Thoracic aorta (tissue), 2 donors: ENCODE data around the gene HERC4. TPM values are rescaled to one million over a fixed set of nuclear protein-coding genes. Genes with fewer than 3 reads are reported as not detected.
"Not testable (repeated sequence)": the region's sequence is repeated elsewhere in the genome, so short reads cannot be mapped to it uniquely, and the experiment has no call there.

Experiments used
- ATAC-seq: fragments of 150-250 bp; one replicate; pipeline ENCODE4 v1.8.0; 2017; ENCODE audit warnings: low read depth; ENCODE audit not compliant: insufficient number of reproducible peaks, low FRiP score
- DNase-seq: peaks from one replicate; pipeline ENCODE4 v3.0.0-alpha.2; 2020; ENCODE audit warnings: low spot score
- H3K27ac ChIP-seq, 2 donors: fragments of 200-600 bp; sonication (generic); 1 replicate in 1 of 2; 2 replicates in 1 of 2; pipeline ENCODE4 v1.5.1; 2016; ENCODE audit warnings: mild to moderate bottlenecking in 2 of 2, moderate library complexity in 2 of 2
- H3K27me3 ChIP-seq: fragments of 200-600 bp; sonication (generic); replicated peaks from 2 replicates; pipeline ENCODE4 v1.6.0; 2016; ENCODE audit warnings: mild to moderate bottlenecking; ENCODE audit not compliant: insufficient read depth
- H3K36me3 ChIP-seq: fragments of 200-600 bp; sonication (generic); one replicate; pipeline ENCODE4 v1.5.1; 2016
- H3K4me1 ChIP-seq, 2 donors: fragments of 200-600 bp; sonication (generic); 1 replicate in 1 of 2; 2 replicates in 1 of 2; pipeline versions ENCODE4 v1.5.1 to v1.6.0; 2016; ENCODE audit warnings: low read depth in 2 of 2, mild to moderate bottlenecking in 1 of 2; ENCODE audit not compliant: control insufficient read depth in 1 of 2
- H3K4me3 ChIP-seq: fragments of 200-600 bp; sonication (generic); 2 replicates; pipeline ENCODE4 v1.5.1; 2016; ENCODE audit warnings: mild to moderate bottlenecking
- H3K9me3 ChIP-seq: fragments of 200-600 bp; sonication (generic); 2 replicates; pipeline ENCODE4 v1.5.1; 2016
- CTCF ChIP-seq: fragments of 200-600 bp; sonication (generic); IDR thresholded peaks from one replicate; pipeline ENCODE4 v1.5.1; 2019; ENCODE audit warnings: antibody characterized with exemption
- total RNA-seq, 2 donors: library from RNA; depleted of rRNA; stranded (reverse); fragments of >200 nt; gene quantifications; one replicate each; pipeline versions ENCODE4 v1.1.0 to v1.2.3, GENCODE V29; 2016

HERC4 gene
- total RNA-seq, 2 donors from 2014 or later, result 60.2 to 83.7 TPM

- H3K36me3 ChIP-seq, result no peaks in the 10 kb centered on the region
- H3K27me3 ChIP-seq, result no peaks in the 10 kb centered on the region
- no peak overlapping the region for H3K27ac ChIP-seq
- H3K9me3 ChIP-seq, result no peaks in the 10 kb centered on the region
- DNase-seq (no peak), ATAC-seq (no peak)
- no peak for TF ChIP-seq CTCF
- H3K4me3 ChIP-seq, result no peak overlapping the region
- H3K4me1 ChIP-seq, result no peaks in the 10 kb centered on the region
Measured at GRCh38 chr10:67878133-67878532, 196.9 kb downstream of the HERC4 start.

DNA sequence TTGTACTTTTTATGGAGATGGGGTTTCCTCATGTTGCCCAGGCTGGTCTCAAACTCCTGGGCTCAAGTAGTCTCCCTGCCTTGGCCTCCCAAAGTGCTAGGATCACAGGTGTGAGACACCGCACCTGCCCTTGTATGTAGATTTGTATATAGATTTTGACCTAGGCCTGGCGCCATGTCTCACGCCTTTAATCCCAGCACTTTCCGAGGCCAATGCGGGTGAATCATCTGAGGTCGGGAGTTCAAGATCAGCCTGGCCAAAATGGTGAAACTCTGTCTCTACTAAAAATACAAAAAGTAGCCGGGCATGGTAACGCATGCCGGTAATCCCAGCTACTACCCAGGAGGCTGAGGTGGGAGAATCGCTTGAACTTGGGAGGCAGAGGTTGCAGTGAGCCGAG, 197.7 kb downstream of the HERC4 start:
- H3K36me3 ChIP-seq, ATAC-seq, H3K27ac ChIP-seq: not testable (repeated sequence)

GRCh38 chr10:67875340-67876238, 199.5 kb downstream of the HERC4 start:
- Histone ChIP-seq H3K27ac (no peak overlapping the region), H3K9me3 (no peaks in the 10 kb centered on the region), H3K4me1 (no peaks in the 10 kb centered on the region), H3K27me3 (no peaks in the 10 kb centered on the region), H3K36me3 (no peaks in the 10 kb centered on the region), H3K4me3 (no peak overlapping the region)
- TF ChIP-seq CTCF, result no peak
- DNase-seq (no peak), ATAC-seq (no peak)

More for the DNA sequence above, 197.7 kb downstream of the HERC4 start:
- DNase-seq, H3K4me3 ChIP-seq, H3K4me1 ChIP-seq, H3K27me3 ChIP-seq, H3K9me3 ChIP-seq: not testable (repeated sequence)

Other genes starting within 250 kb of the HERC4 start
- 1 to 10 TPM; 1.2 to 5.1 TPM for gene DNAJC12, start 237.1 kb downstream of the HERC4 start, total RNA-seq
- 10 to 100 TPM in 1 of 2 donors, 1 to 10 TPM in 1; 9.6 to 34.7 TPM for gene SIRT1, start 190.6 kb downstream of the HERC4 start, total RNA-seq
- not detected for gene MYPN, start 34.2 kb upstream of the HERC4 start, total RNA-seq
- gene ATOH7, start 156.8 kb upstream of the HERC4 start, total RNA-seq, result not detected